ENCODE results near the gene IGDCC3.

Gene IGDCC3

DNA sequence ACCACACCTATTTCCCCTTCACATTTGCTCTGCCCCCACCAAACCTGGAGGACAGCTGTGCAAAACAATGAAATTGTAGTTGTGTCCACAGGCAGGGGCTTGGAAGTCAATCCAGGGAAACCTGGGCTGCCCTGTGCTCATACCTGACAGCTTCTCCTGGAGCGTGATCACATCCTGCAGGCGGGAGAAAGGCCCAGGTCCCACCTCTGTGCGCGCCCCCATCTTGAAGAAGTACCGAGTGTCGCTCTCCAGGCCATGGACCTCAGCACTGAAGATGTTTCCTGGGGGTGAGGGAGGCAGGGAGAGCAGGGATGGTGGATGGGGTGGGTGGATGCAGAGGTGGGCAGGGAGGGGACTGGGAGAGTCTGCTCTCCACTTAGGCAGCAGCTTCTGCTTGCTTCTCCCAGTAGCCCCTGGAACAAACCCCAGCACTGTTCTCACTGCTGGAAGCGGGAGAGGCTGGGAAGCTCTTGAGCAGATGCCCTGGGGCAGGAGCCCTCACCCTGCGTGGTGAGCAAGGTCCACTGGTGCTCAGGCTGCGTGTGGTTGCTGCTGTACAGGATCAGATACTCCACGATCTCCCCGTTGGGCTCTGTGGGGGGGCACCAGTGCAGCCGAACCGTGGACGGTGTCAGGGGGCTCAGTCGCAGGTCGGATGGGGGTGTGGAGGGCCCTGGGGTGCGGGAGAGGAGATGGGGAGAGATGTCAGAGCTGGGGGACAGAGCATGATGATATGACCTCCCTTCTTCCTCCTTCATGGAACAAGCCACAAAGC lies 10.7 kb upstream of the IGDCC3 start:
- DNase-seq (ENCODE audit: low read depth in 3 of 3) = no peak

DNA sequence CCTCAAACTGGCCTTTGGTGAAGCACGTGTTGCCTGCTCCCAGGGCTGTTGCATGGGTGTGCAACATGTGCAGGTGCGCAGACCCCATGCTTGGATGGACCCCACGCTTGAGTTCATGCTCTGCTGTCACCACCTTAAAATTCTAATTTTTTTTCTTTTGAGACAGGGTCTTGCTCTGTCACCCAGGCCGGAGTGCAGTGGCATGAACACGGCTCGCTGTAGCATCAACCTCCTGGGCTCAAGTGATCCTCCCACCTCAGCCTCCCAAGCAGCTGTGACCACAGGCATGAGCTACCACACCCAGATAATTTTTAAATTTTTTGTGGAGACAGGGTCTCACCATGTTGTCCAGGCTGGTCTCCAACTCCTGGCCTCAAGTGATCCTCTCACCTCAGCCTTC lies 9.1 kb upstream of the IGDCC3 start:
- no peak for DNase-seq (ENCODE audit: low read depth in 3 of 3)

DNA sequence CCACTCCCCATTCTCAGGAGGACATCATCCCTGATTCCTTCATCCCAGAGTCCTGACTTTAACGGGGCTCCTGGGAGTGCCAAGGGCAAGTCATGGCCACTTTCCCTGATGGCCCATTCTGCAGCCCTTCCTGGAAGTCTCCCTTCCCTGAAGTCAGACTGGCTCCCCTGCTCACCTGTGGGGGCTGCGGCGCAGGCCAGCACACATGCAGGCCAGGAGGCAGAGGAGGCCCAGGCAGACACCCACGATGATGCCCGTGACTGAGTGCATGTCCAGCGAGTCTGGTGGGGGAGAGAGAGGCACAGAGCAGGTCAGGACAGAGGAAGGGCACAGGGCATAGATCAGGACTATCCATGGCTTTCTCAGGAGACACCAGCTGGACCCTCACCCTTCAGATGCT lies 8.6 kb upstream of the IGDCC3 start:
- DNase-seq (ENCODE audit: low read depth in 3 of 3) = no peak

DNA sequence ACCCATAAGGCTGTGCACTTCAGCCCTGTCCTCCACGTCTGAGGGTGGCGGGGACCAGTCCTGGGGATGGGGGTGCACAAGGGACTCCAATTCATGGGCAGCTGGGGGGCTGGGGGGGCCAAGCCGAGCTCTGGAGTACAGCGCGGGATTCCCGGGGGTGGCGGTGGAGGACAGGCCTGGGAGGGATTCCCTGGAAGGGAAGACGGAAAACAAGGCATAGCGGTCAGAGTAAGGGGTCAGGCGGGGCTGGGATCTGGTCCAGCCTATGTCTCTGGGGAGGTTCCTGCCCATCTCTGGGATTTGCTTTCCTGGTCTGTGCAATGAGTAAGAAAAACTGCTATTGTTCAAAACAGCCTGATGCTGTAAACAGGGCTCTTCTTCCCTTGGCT lies 8.1 kb upstream of the IGDCC3 start:
- DNase-seq (ENCODE audit: low read depth in 3 of 3) = no peak

DNA sequence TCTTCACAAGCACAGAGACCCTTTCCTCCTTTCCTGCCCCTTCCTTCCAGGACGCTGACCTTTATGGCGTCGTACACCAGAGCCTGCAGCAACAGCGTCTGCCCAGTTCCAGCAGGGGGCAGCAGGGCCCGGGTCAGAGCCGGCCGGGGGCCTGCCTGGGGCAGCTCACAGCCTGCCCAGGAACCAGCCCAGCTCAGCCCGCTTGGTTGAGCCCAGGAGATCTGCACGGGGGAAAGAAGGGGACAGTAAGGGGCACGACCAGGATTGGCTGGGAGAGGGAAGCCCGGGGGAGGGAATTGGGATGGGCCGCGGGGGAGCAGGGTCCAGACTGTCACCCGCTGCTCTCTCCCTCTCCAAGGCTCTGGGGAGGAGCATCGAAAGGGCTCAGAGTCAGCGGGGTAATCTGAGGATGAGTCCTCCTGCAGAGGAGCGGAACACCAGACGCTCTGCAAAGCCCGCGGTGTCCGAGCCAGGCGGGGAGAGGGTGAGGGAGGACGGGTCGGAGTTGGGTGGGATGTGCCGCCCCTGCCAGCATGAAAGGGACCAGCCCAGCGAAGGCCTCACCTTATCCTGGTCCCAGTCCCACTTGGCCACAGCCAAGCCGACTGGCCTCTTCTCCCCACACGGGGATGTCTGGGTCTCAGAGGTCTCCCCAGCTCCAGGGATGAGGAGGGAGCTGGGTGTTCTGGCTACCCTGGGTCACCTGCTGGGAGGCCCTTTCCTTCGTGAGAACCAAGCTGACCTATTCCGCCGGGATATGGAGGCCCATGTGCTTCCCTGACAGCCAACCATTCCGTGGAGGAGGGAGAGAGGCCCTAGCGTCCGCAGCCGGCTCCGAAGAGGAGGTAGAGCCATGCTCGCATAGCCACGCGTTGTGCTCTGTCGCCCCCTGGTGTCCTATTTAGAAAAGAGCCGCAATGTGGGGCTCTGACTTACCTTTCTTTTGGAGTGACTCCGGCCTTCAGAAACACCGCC lies 7.4 kb upstream of the IGDCC3 start:
- DNase-seq (ENCODE audit: low read depth in 3 of 3) = peak; percentile 71 to 83 (median 78)

DNA sequence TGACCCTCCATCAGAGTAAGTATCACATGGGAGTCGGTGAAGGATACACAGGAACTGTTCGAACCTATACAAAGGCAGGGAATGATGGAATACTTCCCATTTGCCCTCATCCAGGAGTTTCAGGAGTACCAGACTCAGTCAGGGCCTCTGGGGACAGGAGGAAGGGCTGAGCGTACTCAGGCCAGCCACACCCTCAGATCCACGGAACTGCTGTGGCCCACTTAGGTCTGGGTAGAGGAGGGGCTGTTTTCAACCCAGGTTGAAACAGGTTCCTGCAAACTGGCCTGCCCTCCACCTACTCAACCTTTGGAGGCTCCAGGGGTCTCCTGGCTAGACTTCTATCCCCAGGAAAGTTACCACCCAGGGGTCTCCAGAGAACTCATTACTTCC lies 6.7 kb upstream of the IGDCC3 start:
- DNase-seq (ENCODE audit: low read depth in 3 of 3) = no peak

DNA sequence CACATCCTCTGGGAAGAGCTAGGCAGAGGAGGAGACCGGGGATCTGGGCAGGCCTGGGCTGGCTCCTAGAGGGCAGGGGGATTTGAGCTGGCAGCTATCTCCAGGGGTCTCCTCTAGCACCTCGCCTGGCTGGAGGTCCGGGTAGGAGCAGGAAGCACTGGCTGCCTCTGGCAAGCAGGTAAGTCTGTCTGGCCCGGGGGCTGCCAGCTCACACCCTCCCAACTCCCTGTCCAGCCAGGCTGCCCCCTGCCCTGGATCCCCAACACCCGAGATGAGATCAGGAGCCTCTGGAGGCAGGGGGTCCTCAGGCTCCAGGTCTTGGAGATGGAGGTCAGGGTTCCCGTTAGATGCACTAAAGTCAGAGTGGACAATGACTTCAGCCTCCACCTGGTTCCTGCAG lies 6.2 kb upstream of the IGDCC3 start:
- DNase-seq (ENCODE audit: low read depth in 3 of 3) = no peak

DNA sequence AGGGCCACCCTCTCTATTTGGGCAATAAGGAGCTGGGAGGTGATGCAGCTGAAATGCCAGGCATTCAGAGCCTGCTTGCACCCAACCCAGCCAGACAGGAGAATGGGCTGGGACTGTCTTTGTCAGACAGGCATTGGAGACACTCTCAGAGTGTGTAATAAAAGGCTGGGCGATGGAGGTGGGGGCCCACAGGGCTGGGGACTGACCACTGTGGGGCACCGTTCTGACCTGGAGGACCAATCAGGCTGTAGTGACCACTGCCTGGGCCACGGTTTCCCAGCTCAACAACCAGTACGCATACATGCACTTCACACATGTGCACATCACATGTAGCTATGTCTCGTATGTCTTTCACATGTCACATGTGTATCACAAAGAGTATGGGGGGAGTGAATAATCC lies 5.7 kb upstream of the IGDCC3 start:
- no peak for DNase-seq (ENCODE audit: low read depth in 3 of 3)

DNA sequence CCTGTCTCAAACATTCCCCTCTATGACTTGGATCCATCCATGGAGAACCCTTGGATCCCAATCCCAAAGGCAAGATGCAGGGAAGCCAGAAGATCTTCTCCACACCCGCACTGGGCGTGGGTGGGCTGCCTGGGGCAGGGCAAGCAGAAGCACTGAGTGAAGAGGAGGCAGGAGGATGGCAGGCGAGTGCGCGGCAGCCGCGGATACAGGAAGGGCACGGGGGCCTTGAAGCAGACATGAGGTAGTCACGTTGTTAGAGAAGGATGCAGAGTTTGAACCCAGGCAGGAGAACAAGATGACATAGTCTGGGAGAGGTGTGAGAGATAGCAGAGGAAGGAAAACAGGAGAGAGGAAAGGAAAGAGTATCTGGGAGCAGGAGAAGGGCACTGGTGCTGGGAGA lies 5.1 kb upstream of the IGDCC3 start:
- no peak for DNase-seq (ENCODE audit: low read depth in 3 of 3)

DNA sequence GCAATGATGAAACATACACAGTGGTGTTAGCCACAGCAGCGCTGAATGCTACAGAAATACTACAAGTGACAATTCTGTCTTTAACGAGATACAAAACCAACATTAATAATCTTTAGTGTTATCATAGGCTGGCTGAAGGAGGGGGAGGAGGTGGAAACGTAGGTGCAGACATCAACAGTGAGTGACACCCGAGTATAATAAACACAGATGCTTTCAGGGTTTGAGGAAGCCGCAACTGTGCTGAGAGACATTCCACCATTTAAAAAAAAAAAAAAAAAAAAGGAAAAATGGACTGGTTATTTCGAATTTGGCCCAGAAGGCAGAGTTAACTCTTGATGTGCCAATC lies 4.3 kb upstream of the IGDCC3 start:
- no peak for DNase-seq (ENCODE audit: low read depth in 3 of 3)

DNA sequence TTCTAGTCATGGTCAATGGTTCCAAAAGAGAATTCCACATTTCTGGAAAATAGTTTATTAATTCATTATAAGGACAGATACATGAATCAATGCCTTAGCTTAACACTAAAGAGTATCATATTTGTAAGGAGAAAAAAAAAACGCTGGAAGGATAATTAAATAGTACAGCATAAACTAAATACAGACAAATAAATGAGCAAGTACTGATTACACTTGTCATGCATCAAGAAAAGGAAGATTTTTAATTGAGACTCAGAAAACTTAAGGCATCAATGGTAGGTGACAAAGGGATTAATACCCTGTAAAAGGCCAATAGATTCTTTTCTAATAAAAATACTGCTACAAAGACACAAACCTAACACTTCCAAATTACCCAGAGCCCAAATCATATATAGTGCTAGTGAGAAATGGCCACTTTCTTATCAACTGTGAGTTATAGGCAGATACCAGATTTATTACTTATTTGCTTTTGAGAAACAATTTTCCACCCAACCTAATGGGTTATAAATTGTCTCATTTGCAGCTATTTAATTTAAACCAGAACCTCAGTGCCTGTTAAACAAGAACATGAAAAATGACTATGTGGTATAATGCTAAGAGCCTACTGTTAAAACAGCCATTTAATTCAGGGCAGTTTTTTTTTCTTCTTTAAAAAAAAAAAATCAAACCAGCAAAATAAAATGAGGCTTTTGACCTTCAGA lies 3.8 kb upstream of the IGDCC3 start:
- DNase-seq (ENCODE audit: low read depth in 3 of 3) = no peak

DNA sequence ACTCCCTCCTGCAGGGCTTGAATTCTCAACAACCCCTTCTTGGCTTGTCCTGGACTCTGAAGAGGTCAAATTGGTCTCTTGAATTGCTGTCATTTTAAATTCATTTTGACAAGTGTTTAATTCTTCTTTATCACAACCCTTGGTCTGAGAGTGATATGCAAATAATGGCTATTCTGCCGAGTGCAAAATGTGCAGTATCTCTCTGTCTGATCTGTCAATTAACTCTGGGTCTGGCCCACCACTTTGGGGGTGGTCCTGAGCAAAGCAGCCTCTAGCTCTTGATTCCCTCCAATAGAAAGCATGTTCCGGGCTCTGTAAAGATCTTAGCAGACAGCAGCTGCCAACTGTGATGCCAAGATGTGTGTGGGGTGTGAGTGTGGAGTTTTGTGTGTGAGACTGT lies 2.2 kb upstream of the IGDCC3 start:
- DNase-seq (ENCODE audit: low read depth in 3 of 3) = no peak

DNA sequence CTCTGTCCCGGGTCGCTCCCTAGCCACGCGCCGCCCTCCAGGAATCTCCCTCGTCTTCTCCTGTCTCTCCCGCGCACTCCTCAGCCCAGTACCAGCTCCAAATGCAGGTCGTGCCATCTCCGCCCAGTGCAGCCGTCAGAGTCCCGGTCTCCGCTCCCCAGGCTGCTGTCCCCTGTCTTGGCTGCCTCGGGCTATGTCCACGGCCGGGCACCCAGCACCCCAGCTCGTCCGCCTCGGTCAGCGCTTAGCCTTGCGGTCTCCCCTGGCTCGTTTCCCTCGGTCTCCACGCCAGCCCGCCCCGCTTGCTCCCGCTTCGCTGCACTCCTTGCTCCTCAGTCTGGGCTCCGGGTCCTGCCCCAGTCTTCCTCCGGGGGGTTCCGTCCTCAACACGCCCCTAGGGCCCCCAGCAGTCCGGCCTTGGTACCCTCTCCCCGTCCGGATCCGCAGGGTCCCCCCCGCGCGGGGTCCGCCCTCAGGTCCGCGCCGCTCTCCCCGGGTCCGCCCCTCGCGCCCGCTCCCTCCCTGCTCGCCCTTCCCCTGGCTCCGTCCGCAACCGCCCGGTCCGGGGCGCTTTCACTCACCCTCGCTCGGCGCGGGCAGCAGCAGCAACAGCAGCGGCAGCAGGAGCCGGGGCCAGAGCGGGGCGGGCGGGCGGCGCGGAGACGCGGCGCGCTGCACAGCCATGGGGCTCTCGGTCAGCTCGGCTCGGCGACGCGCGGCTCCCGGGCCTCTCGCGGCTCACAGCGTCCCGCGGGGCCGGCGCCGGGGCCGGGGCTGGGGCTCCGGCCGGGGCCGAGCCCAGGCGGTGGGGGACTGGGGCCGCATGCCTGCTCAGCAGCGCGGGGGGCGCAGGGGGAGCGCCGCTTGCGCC lies 462 bp downstream of the IGDCC3 start:
- DNase-seq (ENCODE audit: low read depth in 3 of 3) = no peak

DNA sequence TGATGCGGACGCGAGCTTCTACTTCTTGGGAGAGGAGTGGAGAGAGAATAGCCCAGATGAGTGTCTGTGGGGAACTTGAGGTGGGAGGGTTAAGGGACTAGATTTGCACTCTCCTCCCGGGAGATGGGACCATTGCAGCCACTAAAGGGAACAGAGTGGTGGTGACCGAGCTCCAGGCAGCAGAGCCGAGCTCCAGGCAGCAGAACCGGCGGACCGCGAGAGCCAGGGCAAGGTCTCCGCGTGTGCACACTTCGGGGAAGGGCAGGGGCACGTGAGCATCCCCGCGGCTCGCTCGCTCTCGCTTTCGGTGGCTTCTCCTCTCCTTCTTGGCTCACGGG lies 1.1 kb downstream of the IGDCC3 start:
- DNase-seq (ENCODE audit: low read depth in 3 of 3) = no peak

DNA sequence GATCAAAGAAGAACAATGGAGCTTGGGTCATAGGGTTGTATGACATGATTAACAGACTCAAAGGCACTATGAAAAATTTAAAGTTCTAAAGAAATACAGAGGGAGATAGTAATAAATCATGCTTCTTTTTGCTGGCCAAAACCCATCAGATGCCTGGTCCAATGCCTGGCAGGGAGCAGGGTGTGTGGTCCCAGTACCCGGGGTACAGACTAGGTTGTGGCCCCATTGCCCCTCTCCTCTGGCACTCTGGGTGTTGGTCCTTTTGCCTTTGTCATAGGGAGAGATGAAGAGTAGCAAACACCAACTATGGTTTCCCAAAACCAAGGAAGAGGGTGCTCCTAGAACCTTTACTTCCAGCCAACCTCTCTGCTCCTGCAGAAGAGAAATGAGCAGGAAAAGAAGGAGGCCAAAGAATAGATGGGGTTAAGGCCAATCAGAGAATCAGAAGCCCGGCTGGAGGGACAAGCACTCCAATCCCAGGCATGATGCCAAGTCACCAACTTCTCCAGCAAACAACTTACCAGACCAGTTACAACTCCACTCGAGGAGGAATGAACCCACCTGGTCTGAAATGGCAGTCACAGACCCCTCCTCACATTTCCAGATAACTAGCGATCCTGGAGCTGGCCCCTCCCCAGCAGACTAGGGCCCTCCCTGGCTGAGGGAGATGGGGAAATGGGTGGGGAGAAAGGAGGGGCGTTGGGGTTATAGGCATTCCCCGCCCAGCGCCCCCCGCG lies 1.8 kb downstream of the IGDCC3 start:
- DNase-seq (ENCODE audit: low read depth in 3 of 3) = no peak

DNA sequence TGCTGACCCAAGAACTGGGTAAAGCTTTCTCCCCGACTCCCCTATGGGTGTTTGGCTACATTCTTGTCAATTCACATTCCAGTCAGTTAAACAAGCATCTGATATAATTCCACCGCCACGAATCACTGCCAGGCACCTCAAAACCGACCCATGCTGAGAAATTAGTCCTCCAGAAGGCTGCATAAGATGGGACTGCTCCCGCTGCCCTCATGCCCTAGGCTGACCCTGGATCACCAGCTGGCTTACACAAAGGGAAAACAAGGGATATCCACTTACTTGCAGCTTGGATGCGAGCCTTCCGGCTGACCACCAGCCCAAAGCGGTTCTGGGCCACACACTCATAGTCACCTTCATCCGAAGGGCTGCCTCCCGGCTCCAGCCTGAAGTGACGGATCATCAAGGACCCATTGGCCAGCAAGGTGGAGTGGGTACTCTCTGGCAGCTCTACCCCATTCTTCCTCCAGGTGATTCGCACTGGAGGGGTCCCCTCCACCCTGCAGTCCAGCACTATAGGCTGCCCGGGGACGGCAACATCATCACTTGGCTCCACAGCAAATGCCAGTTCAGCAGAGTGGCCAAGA lies 2.9 kb downstream of the IGDCC3 start:
- DNase-seq (ENCODE audit: low read depth in 3 of 3) = no peak

DNA sequence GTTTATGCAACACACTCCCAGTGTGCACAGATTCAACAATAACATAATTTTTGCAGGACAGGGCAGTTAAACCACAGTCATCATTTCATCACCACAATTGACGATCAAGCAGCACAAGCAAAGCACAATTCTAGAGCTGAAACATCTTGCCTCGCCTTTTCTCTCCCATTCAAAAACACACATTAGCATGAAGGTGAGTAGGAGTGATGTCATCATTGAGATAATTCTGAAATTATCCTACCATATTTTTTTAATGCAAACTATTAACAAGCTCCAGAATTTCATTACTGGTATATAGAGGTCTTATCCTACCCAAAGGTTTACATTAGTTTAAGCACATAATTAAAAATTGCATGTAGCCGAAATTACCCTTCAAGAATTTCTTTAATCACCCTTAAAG lies 3.5 kb downstream of the IGDCC3 start:
- no peak for DNase-seq (ENCODE audit: low read depth in 3 of 3)

DNA sequence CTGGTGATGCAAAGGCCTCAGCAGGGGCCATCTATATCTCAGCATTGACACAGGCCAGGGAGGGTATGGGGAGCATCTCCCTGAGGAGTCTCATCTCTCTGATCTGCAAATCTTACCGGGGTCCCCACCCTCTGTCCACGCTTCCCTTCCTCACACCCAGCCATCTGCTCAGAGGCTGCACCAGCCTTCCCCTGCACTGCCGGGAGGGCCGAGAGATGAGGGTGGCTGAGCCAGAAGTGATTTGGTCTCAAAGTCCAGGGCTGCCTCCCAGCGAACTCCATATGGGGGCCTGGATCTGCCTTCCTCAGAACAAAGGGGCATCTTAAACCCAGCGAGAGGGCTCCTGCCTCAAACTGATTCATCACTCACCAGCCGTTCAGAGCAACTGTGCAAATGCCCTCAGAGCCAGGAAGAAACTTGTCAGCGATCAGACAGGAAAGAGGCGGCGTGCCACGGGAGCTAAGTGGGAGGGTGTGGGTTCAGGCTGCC lies 4.6 kb downstream of the IGDCC3 start:
- no peak for DNase-seq (ENCODE audit: low read depth in 3 of 3)

DNA sequence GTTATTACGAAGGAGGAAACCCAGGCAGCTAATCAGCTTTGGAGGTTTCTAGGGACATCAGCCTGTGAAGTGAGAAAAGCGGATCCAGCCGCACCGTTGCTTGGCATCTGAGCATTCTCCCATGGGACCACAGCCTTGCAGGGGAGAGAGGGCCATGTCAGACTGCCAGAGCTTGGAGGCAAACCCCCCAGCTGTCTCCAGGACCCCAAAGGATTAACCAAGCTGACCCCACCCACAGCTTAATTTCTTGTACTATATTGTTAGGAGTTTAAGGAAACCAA lies 5.1 kb downstream of the IGDCC3 start:
- no peak for DNase-seq (ENCODE audit: low read depth in 3 of 3)

DNA sequence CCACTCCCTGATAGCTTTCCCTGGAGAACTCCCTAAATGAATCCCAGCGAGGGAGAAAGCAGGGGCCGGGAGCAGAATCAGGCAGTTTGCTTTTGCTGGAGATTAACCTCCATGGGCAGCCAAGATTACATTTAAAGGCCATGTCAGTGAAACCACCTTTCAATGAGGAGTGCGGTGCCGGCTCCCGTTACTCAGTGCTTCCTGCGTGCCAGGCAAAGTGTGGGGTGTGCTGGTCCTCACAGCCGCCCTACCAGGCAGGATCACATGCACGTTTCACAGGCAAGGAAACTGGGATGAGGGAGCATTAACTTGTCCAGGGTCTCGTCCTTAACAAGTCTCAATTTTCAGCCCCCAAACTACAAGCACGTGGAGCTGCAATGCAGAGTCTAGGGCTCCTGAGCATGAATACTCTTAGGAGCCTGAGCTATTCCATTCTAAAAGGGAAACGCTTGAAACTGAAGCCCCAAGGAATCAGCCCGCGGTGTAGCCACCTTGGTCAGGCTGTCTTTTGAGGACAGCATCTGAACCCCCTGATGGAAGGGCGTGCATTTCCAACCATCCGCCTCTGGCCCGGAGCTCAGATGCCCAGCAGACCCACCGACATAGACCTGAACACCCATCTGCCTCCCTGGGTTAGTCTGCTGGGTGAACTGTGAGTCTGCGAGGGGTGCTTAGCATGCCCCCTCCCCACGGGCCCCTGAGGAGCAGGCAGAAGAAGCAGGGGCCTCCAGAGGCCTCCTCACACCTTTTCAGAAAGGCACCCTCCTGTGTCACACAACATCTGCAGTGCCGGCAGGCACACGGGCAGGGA lies 5.6 kb downstream of the IGDCC3 start:
- no peak for DNase-seq (ENCODE audit: low read depth in 3 of 3)
